ENCODE results near the gene CCDC154. TPM values are rescaled to one million over a fixed set of nuclear protein-coding genes. Genes with fewer than 3 reads are reported as not detected.

The CCDC154 gene
- total RNA-seq, 1 donor from 2014 or later, result not detected

DNA sequence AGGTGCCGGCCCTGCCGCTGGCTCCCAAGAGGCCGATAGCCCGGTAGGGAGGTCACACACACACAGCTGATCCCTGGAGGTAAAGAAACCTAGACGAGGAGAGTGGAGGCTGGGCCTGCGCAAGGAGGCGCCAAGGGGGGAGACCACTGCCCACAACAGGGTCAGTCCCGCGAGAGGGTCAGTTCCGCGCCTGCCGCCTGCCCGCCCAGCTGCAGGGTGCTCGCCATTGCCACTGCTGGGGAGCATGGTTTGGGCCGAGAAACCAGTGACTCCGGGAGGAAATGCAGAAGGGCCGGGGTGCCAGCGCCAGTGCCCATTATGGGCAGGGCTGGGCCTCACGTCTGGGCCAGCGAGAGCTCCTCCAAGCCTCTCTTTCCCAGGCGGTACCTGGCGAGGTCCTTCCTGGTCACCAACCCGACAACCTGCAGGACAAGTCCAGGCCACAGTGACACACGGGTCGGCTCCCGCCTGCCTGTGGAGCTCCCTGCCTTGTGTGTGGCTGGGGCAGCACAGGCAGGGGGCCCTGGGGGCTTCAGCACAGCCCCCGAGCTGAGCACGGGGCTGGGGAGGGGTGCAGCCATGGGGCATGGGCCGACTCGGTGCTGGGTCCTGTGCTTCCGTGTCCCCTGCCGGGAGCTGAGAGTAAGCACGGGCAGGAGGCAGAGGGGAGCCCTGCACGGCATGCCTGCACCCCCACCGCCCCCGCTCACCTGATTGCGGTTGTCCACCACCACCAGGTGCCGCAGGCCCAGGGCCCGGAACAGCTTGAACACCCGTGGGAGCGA lies 2.1 kb upstream of the CCDC154 start:
- Histone ChIP-seq H3K27me3 (no peaks in the 10 kb centered on the region), H3K4me3 (no peak overlapping the region), H3K27ac (no peak overlapping the region), H3K4me2 (no peak overlapping the region), H3K36me3 (no peaks in the 10 kb centered on the region), H3K9me3 (ENCODE audit: low read depth) (no peaks in the 10 kb centered on the region), H3K4me1 (no peaks in the 10 kb centered on the region), H3K9ac (no peak overlapping the region), H3F3A (ENCODE audit: low read depth) (no peaks in the 10 kb centered on the region), H3K79me2 (ENCODE audit: low read depth) (no peaks in the 10 kb centered on the region), H4K20me1 (ENCODE audit: low read depth) (no peaks in the 10 kb centered on the region), H2AFZ (replicated peaks) (no peak overlapping the region)
- H3K4me1 Mint-ChIP-seq, result no peaks in the 10 kb centered on the region
- H3K27me3 Mint-ChIP-seq (ENCODE audit: insufficient read depth, low read depth), result peaks cover 3% of the 10 kb centered on the region
- no peaks in the 10 kb centered on the region for H3K9me3 Mint-ChIP-seq
- TF ChIP-seq, protein P1, sequence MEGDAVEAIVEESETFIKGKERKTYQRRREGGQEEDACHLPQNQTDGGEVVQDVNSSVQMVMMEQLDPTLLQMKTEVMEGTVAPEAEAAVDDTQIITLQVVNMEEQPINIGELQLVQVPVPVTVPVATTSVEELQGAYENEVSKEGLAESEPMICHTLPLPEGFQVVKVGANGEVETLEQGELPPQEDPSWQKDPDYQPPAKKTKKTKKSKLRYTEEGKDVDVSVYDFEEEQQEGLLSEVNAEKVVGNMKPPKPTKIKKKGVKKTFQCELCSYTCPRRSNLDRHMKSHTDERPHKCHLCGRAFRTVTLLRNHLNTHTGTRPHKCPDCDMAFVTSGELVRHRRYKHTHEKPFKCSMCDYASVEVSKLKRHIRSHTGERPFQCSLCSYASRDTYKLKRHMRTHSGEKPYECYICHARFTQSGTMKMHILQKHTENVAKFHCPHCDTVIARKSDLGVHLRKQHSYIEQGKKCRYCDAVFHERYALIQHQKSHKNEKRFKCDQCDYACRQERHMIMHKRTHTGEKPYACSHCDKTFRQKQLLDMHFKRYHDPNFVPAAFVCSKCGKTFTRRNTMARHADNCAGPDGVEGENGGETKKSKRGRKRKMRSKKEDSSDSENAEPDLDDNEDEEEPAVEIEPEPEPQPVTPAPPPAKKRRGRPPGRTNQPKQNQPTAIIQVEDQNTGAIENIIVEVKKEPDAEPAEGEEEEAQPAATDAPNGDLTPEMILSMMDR (IDR thresholded peaks at IDR 0.05), result no peak
- no peak for TF ChIP-seq EZH2 (IDR thresholded peaks at IDR 0.05)
- no peak for TF ChIP-seq EZH2phosphoT487 (IDR thresholded peaks at IDR 0.05)
- H3K36me3 Mint-ChIP-seq, result peaks cover 3% of the 10 kb centered on the region
- no peak for DNase-seq (ENCODE audit: low spot score)
- no peak overlapping the region for H3K4me3 Mint-ChIP-seq
- no peak overlapping the region for H3K27ac Mint-ChIP-seq

DNA sequence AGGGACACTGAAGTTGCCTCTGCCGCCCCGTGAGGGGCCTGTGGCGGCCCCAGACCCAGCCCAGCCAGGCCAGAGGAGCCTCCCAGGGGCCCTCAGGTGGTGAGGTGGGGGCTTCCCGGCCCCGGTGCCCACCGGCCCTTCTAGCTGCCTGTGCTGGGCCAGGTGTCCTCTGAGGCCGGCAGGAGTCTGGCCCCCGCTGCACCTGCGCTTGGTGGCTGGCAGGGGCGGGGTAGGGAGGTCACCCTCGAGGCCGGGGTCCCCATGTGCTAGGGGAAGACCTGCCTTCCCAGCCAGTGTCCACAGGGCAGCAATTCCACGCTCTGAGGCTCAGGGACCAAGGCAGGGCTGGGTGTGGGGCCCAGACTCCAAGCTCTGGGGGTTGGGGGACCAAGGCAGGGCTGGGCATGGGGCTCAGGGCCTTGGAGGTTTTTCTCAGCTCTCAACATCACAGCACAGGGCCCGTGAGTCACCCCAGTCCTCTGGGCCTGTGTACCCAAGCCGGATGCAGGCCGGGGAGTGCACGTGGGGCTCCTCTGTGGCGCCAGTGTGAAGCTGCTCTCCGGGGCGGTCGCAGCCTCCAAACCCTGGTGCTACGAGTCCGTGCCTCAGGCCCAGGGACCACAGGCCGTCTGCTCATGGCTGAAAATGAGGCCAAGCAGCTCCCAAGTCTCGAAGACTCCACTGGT lies 1.3 kb upstream of the CCDC154 start:
- H3K4me2 ChIP-seq, result no peak overlapping the region
- no peaks in the 10 kb centered on the region for H3K9me3 Mint-ChIP-seq
- no peaks in the 10 kb centered on the region for H3K4me1 ChIP-seq
- H3K79me2 ChIP-seq (ENCODE audit: low read depth), result no peaks in the 10 kb centered on the region
- H3K4me1 Mint-ChIP-seq, result no peaks in the 10 kb centered on the region
- H4K20me1 ChIP-seq (ENCODE audit: low read depth), result no peaks in the 10 kb centered on the region
- peaks cover 3% of the 10 kb centered on the region for H3K27me3 Mint-ChIP-seq (ENCODE audit: insufficient read depth, low read depth)
- H3K36me3 ChIP-seq, result no peaks in the 10 kb centered on the region
- no peak overlapping the region for H3K4me3 Mint-ChIP-seq
- TF ChIP-seq EZH2 (IDR thresholded peaks at IDR 0.05) (no peak), EZH2phosphoT487 (IDR thresholded peaks at IDR 0.05) (no peak)
- TF ChIP-seq, protein P1 (IDR thresholded peaks at IDR 0.05), result no peak
- no peaks in the 10 kb centered on the region for H3K9me3 ChIP-seq (ENCODE audit: low read depth)
- no peak overlapping the region for H3K27ac ChIP-seq
- DNase-seq (ENCODE audit: low spot score), result no peak
- no peak overlapping the region for H3K9ac ChIP-seq
- no peak overlapping the region for H3K4me3 ChIP-seq
- H3F3A ChIP-seq (ENCODE audit: low read depth), result no peaks in the 10 kb centered on the region
- H2AFZ ChIP-seq (replicated peaks), result no peak overlapping the region
- H3K27ac Mint-ChIP-seq, result no peak overlapping the region
- peaks cover 2% of the 10 kb centered on the region for H3K36me3 Mint-ChIP-seq
- no peaks in the 10 kb centered on the region for H3K27me3 ChIP-seq

DNA sequence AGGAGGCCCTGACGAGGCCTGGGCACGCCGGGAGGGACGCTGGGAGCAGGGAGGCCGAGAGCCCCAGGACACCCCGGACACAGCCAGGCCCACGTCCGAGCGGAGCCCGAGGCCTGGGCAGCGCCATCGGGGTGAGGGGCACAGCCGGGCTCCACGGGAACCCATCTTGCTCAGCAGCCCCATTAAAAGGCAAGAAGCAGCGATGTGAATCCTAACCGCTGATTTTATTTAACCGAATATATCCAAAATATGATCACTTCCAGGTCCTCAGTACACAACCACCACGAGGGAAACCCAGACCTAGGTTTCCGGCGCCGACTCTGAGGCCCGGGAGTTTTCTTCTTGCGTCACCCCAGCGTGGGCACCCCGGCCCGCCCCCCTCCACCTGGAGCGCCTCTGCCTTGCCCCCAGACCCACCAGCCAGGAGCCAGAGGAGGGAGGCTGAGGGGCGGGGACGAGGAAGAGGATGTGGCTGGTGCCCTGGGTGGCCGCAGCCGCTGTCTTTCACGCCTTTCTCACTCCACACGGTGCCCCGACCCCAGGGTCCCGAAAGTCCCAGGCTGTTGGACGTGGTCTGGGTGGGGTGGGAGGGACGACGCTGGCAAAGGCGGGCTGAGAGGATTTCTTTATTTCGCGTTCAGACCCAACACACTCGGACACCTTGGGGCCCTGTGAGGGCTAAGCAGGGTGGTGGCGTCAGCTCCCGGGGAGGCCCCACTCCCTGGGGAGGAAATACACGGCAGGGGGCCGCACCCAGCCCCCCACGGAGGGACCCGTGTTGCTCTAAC lies 568 bp upstream of the CCDC154 start:
- Mint-ChIP-seq H3K9me3 (no peaks in the 10 kb centered on the region), H3K4me3 (no peak overlapping the region), H3K27ac (no peak overlapping the region), H3K27me3 (ENCODE audit: insufficient read depth, low read depth) (peaks cover 3% of the 10 kb centered on the region), H3K36me3 (no peaks in the 10 kb centered on the region), H3K4me1 (no peaks in the 10 kb centered on the region)
- TF ChIP-seq, protein P1 (IDR thresholded peaks at IDR 0.05), result no peak
- no peak for TF ChIP-seq EZH2 (IDR thresholded peaks at IDR 0.05)
- no peak for TF ChIP-seq EZH2phosphoT487 (IDR thresholded peaks at IDR 0.05)
- Histone ChIP-seq H3K4me2 (no peak overlapping the region), H3K9ac (no peak overlapping the region), H3K79me2 (ENCODE audit: low read depth) (no peaks in the 10 kb centered on the region), H3K27me3 (no peaks in the 10 kb centered on the region), H3K4me3 (no peak overlapping the region), H3K27ac (peak overlapping the region; percentile 6), H3K4me1 (no peaks in the 10 kb centered on the region), H3F3A (ENCODE audit: low read depth) (no peaks in the 10 kb centered on the region), H3K36me3 (no peaks in the 10 kb centered on the region), H2AFZ (replicated peaks) (no peak overlapping the region), H3K9me3 (ENCODE audit: low read depth) (no peaks in the 10 kb centered on the region), H4K20me1 (ENCODE audit: low read depth) (no peaks in the 10 kb centered on the region)
- no peak for DNase-seq (ENCODE audit: low spot score)
